ENCODE results near the gene SELPLG.

Gene SELPLG

DNA sequence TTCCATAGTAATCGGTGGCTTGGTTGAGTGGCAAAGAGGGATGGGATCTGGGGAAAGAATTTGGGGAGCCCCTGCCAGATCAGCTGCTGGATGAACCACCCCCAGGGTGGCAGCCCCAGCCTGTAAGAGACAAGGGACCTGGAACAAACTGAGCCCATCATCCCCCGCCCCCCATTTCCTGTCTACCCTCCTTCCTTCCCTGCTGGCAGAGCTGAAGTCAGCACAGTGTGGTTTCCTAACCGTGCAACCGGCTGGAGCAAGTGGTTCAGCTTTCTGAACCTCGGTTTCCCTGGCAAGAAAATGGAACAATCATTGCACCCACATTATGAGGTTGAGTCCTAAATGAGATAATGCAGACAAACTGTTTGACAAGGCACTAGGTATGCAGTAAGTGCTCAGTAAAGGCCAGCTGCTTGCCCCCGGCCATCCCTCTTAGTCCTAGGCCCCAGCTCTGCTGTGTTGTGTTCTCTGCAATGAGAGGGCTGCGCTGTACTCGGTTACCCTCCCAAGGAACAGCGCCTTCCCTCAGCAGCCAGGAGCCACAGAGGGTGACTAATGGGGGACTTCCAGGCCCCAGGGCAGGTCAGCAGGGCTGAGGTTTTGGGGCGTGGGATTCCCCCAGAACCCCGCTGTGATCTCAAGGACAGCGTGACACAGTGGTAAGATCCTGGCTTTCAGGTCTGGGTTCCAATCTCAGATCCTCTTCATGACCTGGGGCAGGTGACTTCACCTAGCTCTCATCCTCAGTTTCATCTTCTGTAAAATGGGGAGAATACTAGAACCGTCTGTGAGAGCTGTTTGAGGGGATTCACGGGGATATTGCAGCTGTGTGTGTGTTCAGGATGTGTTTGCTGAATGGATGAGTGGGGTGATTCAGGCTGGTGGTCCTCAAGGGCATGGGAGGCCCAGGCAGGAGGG lies 16.5 kb downstream of the SELPLG start:
- DNase-seq = peak; percentile 79

DNA sequence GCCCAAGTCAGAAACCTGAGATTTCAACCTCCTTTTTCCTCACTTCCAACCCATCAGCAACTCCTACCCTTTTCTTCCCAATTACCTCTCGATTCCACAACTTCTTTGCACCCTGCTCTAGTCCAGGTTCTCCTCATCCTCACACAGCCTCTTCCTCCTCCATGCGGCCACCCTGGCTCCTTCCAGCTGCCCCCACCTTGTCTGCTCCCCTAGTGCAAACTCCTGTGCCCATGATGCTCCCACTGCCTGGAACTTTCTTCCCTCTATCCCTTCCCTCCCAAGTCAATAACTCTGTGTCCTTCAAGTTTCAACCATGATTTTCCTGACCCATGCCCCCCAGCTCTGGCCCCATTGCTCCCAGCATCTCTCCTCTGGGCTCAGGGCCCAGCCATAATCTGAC lies 17.3 kb downstream of the SELPLG start:
- no peak for DNase-seq

DNA sequence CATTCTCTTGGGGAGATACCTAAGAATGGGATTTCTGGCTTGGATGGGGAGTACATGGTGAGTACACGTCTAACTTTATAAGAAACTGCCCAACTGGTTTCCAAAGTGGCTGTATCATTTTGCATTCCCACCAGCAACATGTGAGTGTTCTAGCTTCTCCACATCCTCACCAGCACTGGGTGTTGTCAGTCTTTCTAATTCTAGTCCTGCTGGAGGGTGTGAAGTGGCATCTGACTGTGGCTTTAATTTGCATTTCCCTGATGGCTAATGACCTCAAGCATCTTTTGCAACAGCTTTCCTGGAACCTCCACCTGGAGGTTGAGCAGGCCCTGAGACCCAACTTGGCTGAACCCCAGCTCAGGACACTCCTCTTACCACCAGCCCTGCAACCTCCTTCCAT lies 17.8 kb downstream of the SELPLG start:
- DNase-seq = no peak

DNA sequence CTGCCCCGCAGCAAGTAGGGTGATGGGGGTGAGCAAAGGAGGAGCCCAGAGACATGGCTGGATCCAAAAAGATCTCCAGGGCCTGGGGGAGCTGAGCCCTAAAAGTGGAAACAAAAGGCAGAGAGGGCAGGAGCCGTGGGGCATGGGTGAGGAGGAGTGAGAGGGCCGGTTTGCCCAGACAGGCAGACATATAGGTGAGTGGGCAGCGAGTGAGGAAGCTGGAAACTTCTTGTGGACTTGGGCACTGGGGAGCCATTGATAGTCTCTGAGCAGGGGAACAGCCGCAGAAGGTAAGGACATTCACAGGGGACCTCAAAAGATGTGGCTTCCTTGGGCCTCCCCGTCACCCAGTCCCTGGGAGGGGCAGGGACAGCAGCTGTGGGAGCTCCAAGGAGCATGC lies 19.1 kb downstream of the SELPLG start:
- DNase-seq = no peak

DNA sequence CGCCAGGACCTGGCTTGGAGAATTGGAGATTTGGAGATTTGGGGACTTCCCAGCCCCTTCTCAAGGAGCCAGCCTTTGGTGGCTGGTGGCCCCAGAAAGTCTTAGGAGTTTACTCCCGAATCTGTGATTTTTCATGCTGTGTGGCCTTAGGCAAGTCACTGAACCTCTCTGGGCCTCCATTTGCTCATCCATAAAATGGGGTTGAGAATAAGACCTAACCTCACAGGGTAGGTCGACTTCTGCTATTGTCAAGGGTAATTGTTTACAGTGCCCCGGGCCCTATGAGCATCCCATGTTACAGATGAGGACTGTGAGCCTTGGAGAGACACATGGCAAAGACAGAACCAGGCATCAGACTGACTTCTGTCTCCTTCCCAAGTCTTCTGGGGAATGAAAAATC lies 19.7 kb downstream of the SELPLG start:
- DNase-seq = no peak

DNA sequence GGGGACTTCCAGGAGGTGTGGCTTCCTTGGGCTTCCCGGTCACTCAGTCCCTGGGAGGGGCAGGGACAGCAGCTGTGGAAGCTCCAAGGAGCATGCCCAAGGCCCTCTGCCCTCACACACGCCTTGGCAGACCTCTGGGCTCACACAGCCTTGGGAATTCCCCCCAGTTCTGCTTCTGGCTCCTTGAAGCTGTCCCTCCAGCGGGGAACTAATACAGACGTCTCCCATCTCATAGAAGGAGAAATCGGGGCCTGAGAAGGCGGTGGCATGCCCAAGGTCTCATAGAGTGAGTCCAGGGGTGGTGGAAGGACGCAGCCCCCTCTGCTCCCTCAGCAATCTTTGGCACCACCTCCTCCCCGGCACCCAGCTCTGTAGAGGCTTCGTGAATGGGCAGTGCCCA lies 20.1 kb downstream of the SELPLG start:
- no peak for DNase-seq

DNA sequence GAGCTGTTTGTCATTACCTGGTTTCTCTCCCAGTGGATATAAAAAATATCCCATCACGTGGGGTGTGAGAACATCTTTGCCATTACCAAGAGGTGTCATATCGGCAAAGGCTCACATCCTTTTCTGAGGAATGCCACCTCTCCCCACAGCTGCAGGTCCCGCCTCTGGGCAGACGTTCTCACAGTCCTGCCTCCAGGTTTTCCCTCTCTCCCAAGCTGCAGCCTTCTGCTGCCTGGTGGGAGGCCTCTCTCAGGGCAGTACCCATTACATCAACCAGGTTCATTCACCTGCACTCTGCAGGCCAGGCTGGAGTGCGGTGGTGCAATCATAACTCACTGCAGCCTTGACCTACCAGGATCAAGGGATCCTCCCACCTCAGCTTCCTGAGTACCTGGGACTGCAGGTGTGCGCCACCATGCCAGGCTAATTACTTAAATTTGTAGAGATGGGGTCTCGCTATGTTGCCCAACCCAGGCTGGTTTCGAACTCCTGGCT lies 20.9 kb downstream of the SELPLG start:
- no peak for DNase-seq

DNA sequence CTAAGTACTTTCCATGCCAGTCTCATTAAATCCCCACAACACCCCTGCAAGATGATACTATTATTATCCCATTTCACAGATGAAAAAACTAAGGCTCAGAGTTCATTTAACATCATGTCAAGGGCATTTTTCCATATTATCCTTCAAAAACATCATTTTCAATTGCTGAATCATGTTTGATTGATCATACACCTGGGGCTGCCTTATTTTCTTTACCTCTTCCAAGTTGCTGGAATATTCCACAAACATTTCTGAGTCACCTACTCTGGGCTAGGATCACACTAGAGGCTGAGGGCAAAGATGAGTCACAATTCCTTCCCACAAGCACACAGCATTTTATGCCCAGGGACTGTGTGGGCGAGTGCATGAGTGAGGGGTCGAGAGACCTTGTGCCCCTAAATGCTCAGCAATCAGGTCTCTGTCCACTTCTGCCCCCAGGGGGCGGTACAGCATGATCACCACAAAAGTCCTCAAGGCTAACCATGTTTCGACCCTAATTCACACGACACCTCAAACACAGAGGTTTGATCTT lies 21.7 kb downstream of the SELPLG start:
- peak; percentile 75 for DNase-seq

DNA sequence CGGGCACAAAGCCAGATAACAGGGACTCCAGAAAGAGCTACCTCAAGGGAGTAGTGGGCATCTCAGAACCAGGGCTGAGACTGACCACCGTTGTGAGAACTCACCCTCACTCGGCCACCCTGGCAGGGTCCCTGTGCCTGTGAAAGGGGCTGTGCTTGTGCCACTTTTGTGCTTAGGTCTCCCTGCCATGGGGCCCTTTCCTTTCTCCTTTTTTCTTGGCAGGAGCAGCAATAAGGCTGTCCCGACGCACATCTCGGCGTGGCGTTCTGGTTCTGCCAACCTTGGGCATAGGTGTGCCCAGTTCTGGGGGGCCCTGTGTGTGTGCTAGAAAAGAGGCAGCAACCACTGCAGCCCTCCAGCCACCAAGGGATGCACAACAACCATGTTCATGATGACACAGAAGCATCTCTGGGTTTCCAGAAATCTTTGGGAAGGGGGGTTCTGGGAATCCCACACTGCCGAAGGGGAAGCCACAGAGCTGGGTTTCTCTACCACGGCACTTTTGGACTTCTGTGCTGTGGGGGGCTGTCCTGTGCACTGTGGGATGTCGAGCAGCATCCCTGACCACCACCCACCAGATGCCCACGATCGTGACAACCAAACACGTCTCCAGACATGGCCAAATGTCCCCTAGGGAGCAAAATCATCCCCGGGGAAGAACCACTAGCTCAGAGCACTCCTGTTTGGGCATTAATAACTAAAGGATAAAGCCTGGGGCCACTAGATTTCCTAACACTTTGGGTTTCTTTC lies 22.7 kb downstream of the SELPLG start:
- no peak for DNase-seq

DNA sequence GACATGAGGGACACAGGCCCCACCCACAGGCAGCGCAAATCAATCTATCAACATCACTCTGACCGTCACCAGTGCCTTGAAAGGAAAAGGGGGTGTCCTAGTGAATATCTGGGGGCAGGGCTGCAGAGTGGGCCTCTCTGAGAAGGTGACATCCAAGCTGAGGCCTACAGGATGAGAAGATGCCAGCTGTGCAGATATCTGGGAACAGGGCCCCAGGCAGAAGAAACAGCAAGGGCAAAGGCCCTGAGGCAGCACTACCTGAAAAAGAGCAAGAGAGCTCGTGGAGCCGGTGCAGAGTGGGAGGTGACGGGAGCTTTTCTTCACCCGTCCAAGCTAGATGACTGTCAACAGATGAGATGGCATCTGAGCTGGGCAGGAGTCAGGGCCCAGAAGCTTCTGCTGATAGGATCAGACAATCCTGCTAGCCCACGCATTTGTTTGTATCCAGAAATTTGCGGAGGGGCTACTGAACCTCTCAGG lies 23.3 kb downstream of the SELPLG start:
- DNase-seq = no peak

DNA sequence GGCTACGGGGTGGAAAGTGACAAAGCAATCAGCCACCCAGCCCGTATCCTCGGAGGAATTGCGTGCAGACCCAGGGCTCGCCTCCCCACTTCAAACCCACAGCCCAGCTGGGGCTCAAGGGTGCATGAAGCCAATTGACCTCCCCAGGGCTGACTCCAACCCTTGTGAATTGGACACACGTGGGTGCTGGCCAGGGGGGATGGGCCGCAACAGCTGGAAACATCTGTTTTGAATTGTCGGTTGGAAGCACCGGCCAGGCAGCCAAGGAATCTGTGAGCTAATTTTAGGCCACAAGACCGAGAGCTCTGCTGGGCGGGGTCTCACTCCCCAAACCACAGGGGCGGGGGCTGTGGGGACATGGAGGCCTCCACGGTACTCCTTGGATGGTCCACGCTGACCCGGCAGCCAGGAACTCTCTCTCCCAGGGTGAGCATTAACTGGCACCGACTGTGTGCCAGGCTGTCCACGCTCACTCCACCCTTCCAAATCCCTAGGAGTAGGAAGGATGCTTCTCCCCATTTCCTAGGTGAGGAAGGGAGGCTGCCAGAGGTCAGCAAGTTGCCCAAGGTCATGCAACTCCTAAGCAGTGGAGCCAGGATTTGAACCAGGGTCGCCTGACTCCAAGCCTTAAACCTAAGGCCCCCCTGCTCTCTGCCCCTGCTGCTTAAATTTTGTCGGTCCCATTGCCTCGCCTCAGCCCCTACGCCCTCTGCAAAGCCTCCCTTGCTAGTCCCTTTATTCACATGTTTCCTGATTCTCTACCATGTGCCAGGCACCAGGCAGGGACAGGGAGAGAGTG lies 24.0 kb downstream of the SELPLG start:
- no peak for DNase-seq

DNA sequence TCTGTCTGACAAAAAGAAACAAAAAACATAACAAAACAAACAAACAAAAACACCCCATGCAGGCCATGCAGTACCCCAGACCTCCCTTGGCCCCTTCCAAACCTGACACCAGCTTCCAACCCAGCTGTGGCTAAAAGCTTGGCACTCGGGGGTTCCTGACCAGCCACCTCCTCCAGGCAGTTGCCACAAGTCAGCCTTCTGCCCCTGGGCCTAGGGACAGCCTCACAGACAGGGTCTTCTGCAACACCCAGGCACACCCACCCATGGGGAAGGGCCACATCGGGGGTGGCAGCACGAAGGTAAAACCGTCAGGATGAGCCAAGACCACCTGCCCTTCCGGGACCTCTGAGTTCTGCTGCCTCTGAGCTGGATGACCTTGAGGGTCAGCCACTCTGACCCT lies 25.1 kb downstream of the SELPLG start:
- no peak for DNase-seq

DNA sequence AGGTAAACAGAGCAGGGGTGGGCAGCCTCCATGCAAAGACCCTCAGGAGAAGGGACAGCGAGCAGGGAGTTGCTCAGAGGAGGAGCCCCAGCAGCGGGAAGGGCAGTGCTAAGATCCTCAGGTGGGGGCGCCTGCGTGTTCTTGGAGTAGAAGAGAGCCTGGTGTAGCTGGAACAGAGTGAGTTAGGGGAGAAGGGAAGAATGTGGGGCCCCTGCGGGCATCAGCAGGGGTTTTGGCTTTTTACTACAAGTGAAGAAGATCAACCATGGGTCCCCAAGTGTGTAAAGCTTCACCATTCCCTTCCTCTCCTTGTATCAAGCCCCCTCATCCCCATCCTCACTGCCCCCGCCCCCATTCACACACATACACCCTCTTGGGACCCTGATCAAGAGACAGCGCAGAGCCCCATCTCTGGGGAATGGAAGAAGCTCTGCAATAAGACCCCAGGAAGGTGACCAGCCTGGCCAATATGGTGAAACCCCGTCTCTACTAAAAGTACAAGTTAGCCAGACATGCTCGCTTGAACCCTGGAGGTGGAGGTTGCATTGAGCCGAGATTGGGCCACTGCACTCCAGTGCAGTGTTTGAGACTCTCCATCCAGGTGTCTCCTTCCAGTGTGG lies 25.6 kb downstream of the SELPLG start:
- no peak for DNase-seq

DNA sequence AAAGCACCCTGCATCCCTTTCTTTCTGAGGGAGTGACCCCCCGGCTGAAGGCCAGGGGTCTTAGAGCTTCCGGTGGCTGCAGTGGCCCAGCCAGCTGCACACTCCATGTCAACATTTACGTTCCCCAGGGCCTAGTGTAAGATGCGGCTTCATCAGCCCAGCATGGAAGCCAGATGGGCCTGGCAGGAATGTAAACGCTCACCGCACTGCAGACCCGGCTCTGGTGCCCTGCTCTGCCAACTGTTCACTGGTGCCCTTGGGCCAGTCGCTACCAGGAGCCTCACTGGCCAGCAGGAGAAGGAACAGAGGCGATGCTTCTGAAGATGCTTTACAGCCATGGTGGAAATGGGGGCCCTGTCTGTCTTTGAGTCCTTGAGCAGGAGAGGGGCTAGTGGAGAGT lies 27.2 kb downstream of the SELPLG start:
- DNase-seq = no peak

DNA sequence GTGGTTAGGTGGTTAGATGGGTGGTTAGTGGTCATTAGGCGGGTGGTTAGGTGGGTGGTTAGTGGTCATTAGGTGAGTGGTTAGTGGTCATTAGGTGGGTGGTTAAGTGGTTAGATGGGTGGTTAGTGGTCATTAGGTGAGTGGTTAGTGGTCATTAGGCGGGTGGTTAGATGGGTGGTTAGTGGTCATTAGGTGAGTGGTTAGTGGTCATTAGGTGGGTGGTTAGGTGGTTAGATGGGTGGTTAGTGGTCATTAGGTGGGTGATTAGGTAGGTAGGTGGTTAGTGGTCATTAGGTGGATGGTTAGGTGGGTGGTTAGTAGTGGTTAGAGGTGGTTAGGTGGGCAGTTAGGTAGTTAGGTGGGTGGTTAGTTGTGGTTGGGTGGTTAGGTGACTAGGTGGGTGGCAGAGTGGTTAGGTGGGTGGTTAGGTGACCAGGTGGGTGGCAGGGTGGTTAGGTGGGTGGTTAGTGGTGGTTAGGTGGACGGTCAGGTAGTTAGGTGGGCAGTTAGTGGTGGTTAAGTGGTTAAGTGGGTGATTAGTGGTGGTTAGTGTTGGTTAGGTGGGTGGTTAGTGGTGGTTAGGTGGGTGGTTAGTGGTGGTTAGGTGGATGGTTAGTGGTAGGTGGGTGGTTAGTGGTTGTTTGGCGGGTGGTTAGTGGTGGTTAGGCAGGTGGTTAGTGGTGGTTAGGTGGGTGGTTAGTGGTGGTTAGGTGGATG lies 27.8 kb downstream of the SELPLG start:
- DNase-seq = no peak

DNA sequence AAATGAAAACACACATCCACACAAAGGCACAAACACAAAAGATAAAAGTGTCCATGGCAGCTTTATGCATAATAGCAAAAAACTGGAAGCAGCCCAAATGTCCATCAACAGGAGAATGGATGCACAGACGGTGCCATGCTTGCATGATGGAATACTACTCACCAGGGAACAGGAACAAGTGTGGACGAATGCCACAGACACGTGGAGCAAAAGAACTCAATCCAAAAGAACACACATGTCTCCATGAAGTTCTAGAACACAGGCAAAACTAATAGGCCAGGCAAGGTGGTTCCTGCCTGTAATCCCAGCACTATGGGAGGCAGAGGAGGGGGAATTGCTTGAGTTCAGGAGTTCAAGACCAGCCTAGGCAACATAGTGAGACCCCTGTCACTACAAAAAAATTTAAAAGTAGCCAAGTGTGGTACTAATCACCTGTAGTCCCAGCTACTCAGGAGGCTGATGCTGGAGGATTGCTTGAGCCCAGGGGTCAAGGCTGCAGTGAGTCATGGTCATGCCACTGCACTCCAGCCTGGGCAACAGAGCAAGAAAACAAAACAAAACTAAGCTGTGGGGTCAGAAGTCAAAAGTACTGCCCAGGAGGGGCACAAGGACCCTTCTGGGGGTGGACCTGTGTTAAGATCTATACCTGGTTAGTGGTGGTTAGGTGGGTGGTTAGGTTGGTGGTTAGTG lies 28.5 kb downstream of the SELPLG start:
- DNase-seq = no peak

DNA sequence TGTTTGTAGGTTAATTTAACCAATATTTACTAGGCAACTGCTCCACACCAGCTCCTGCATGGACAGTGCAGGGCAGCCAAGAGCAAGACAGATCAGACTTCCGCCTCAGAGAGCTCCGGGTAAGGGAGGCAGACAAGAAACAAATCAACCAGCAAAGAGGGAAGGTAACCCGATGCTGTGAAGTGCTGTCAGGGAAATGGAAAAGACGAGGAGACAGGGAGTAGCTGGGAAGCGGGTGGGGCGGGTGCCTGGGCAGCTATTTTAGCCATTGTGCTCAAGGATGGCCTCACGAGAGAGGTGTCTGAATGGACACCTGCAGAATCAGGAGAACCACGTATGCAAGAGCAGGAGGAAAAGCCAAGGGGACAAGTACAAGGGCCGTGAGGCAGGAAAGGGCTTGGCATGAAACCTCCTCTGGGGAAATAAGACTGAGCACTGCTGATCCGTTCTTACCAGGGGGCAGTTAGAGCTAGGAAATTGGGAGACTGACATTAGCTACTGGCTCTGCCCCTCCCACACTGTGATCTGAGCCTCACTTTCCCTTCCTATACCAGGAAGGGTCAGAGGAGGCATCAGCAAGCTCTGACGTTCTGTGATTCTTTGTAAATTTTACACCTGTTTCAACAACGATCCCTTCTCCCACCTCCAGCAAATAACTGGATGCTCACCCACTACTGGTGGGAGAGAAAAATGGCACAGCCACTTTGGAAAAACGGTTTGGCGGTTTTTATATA lies 29.3 kb downstream of the SELPLG start:
- no peak for DNase-seq

DNA sequence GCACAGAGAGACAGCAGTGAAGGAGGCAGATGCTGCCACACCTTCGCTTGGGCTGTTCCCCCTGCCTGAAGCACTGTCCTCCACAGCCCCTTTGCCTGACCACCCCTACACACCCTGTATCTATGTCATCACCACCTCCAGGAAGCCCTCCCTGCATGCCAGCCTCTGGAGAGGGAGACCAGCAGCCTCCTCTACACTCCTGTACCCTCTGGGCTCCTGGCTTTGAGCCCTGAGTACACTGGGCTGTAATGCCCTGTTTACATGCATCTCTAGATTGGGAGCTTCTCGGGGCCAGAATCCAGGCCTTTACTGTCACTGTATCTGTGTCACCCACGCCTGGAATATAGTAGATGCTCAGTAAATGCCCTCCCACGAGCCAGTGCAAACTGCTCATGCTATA lies 30.0 kb downstream of the SELPLG start:
- no peak for DNase-seq

DNA sequence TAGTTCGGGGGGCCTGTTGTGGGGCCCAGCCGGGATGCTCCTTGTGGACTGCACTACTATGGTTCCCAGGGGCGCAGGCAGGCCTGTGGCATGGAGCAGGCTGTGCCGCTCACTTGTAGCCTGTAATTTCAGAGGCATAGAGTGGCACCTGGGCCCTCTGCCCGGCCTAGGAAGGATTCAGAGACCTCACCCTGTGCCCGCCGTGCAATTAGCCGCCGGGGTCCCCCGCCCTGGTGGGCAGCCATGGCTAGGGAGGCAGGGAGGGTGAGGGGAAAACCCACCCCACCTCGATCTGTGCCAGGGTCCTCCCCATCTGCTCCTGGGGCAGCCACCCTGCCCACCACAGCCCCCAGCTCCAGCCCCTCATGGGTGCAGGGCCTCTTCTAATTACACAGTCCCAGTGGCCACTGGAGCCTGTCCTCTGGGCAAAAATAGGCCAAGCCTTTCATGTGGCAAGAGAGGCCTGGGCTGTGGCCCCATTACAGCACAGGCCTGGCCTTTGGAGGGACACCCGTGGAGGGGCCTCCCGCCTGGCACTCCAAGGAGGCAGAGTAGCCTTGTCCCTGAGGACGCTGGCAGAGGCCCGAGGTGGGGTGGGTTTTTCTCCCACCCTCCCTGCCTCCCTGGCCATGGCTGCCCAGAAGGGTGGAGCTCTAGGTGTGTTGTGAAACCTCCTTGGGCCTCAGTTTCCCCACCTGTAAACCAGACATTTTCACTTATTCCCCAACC lies 30.6 kb downstream of the SELPLG start:
- no peak for DNase-seq

All from CD4-positive, alpha-beta T cell treated with Interleukin-17A for 4 hours (primary cell).